ENCODE measurements around the gene REXO4. TPM values are rescaled to one million over a fixed set of nuclear protein-coding genes. Genes with fewer than 3 reads are reported as not detected.

Gene REXO4
- total and polyA plus RNA-seq, 2 of the 8 experiments (the other 6 are each of a cell fraction or from before 2014, with no cell fraction given), result 19.1 to 38.3 TPM

- Histone ChIP-seq H2AFZ (ENCODE audit: low read length) (no peak overlapping the region), H2BK12ac (ENCODE audit: low read depth, low read length) (no peak overlapping the region), H3K23ac (ENCODE audit: insufficient read length) (no peak overlapping the region), H3K14ac (ENCODE audit: insufficient read length) (no peak overlapping the region), H3K4me3 (ENCODE audit: extremely low read depth in 1 of 4, insufficient read depth in 2 of 4, low read depth in 3 of 4, low read length in 4 of 4) (no peak overlapping the region), H4K91ac (replicated peaks; ENCODE audit: insufficient read length, low read length) (no peak overlapping the region), H3K27ac (ENCODE audit: low read depth, low read length) (no peak overlapping the region), H3K9me3 (ENCODE audit: insufficient read depth in 2 of 2, low read depth in 1 of 2, low read length in 1 of 2) (no peaks in the 10 kb centered on the region), H3K56ac (replicated peaks; ENCODE audit: insufficient read length, low read depth, low read length) (no peak overlapping the region), H3K27me3 (replicated peaks in 1 of 4; ENCODE audit: control insufficient read depth in 3 of 4, extremely low read depth in 1 of 4, insufficient read depth in 3 of 4, low read length in 3 of 4) (no peaks in the 10 kb centered on the region), H2AK5ac (ENCODE audit: low read depth, low read length) (no peak overlapping the region), H4K5ac (ENCODE audit: insufficient read length, low read depth, low read length) (no peak overlapping the region), H3K18ac (ENCODE audit: extremely low read depth, low read length) (no peak overlapping the region), H3K4ac (replicated peaks; ENCODE audit: insufficient read length, low read depth, low read length) (no peak overlapping the region), H2BK15ac (ENCODE audit: low read length) (no peak overlapping the region), H2BK5ac (ENCODE audit: low read depth, low read length) (no peak overlapping the region), H3K4me2 (ENCODE audit: insufficient read depth in 1 of 2, low read depth in 2 of 2, low read length in 2 of 2) (no peak overlapping the region), H3K9ac (replicated peaks in 1 of 4; ENCODE audit: extremely low read depth in 1 of 4, low read depth in 3 of 4, low read length in 3 of 4) (no peak overlapping the region), H4K8ac (ENCODE audit: extremely low read depth, insufficient read depth, low read length) (no peak overlapping the region), H3K79me2 (ENCODE audit: control insufficient read depth in 1 of 2, insufficient read depth in 2 of 2, low read length in 2 of 2) (peaks cover 18 to 80% of the 10 kb centered on the region in 2 experiments), H3K23me2 (ENCODE audit: low read depth, low read length) (no peaks in the 10 kb centered on the region), H2BK20ac (ENCODE audit: low read length) (no peak overlapping the region), H3K36me3 (ENCODE audit: control insufficient read depth in 2 of 4, insufficient read depth in 4 of 4, low read length in 3 of 4) (peaks cover 7 to 32% (median 28%) of the 10 kb centered on the region in 4 experiments; a peak in 6 of 8 replicates), H2BK120ac (replicated peaks; ENCODE audit: low read depth, low read length) (no peak overlapping the region), H3K4me1 (replicated peaks in 1 of 4; ENCODE audit: control insufficient read depth in 3 of 4, insufficient read depth in 4 of 4, low read length in 3 of 4) (no peaks in the 10 kb centered on the region; a peak in 1 of 7 replicates), H4K20me1 (replicated peaks in 1 of 2; ENCODE audit: control insufficient read depth in 1 of 2, insufficient read depth in 2 of 2, low read length in 2 of 2) (peaks cover 44 to 68% of the 10 kb centered on the region in 2 experiments), H3K79me1 (ENCODE audit: low read depth, low read length) (peaks cover 38% of the 10 kb centered on the region)
- FAIRE-seq (no peak), DNase-seq (ENCODE audit: low read depth in 1 of 2, low spot score in 2 of 2) (no peak)
- CTCF ChIA-PET (ENCODE audit: partially characterized antibody), result interaction anchor here (0.7 to 10.1 kb wide), 4 partner anchors 12 to 225 kb away, joined by 3 to 90 read pairs (median 4); partner anchors contain the start of genes SURF1 and SURF2
- POLR2A ChIA-PET (ENCODE audit: partially characterized antibody), result interaction anchor here (19.9 kb wide), 1 partner anchor 16 kb away, joined by 461 read pairs; the partner anchor contains the start of genes MED22, RPL7A, SURF1 and SURF2
- WGBS, 2 experiments (ENCODE audit: extremely low coverage in 1 of 2, insufficient coverage in 1 of 2, insufficient read length in 1 of 2, insufficient replicate concordance in 2 of 2, low coverage in 1 of 2, low lambda C conversion rate in 2 of 2, missing lambda C conversion rate in 1 of 2), result 82% methylated on average over 6 of the region's 6 CpGs; no CpG with 5 or more reads in 1 of the 2 experiments
- no peak for TF ChIP-seq RBBP5 (IDR thresholded peaks at IDR 0.05; ENCODE audit: borderline replicate concordance, low read depth, low read length)
- TF ChIP-seq KDM4A (IDR thresholded peaks at IDR 0.05; ENCODE audit: low read depth, low read length, severe bottlenecking), result no peak
Observed at GRCh38 chr9:133369422-133369821, 48.4 kb downstream of the REXO4 start.

Measured in H1 (cell line).